HG03521 (cell line): ENCODE data around the gene KDELR1.

Experiments used
- ATAC-seq: cut with Tn5 transposase; IDR thresholded peaks from one replicate; pipeline ENCODE4 v1.9.1; 2021; ENCODE audit warnings: mild to moderate bottlenecking, moderate library complexity; ENCODE audit not compliant: unreplicated experiment

The KDELR1 gene

DNA sequence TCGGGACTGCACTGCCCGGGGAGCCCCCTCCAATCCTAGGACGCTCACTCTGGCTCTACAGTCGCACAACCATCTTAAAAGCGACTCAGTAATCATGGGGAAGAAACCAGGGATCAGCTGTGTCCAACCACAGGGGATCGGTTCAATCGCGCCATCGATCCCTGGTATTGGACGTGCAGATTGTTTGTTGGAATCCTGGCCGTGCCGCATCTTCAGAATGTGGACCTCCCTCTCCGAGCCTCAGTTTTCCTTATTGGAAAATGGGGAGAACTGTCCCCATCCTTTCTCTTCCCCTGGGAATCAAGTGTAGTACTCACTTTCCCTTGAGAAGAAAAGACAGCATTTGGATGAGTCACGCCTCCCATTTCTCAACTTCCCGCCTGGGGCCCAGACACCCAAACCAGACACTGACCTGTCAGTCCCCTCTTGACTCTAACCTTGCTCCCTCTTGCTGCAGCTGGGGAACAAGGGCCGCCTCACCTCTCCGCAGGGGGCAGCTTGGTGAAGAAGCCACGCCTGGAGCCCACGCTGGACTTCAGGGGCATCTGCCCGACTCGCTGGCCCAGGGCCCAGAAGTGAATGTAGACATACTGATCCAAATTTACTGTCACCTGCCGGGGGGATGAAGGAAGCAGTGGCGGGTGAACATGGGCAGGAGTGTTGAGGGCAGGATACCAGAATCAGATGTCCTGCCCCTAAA is 48.4 kb downstream of the KDELR1 start:
- no peak for ATAC-seq

DNA sequence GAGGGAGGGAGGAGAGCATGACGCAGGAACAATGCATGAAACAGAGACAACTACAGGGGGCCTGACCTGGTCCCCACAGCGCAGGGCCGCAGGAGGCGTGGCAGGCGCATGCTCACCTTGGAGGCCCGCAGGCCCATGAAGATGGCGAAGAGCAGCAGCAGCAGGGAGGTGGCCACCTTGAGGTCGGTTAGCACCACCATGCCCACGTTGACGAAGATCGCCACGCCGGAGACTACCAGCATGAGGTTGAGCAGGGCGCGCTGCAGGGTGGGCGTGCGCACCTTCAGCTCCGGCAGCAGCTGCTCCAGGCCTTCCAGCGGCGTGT is 49.0 kb downstream of the KDELR1 start:
- no peak for ATAC-seq

DNA sequence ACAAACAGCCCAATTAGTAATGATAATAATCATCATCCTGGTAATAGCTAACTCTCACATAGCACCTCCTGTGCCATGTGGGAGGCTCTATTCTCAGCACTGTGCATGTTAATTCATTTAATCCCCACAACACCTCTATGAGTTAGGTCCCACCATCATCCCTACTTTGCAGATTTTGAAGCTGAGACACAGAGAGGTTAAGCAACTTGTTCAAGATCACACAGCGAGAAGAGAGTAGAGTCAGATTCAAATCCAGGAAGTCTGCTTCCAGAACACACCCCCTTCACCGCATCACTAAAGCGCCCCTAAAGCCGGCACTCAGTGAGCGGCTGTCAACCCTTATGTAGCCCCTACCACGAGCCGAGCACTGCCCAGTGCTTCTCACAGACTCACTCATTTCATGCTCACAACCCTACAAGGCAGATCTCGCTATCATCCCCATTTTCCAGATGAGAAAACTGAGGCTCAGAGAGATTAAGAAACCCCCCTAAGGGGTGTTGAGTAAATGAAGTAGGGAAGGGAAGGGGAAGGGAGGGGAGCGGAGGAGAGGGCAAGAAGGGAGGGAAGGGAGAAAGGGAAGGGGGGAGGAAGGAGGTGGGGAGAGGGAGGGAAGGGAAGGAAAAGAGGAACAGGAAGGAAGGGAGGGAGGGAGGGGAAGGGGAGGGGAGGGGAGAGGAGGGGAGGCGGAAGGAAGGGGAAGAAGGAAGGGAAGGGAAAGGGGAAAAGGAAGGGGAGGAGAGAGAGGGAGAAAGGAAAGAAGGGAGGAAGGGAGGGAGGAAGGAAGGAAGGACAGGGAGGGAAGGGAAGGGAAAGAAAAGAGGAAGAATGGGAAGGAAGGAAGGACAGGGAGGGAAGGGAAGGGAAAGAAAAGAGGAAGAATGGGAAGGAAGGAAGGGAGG is 49.6 kb downstream of the KDELR1 start:
- no peak for ATAC-seq

DNA sequence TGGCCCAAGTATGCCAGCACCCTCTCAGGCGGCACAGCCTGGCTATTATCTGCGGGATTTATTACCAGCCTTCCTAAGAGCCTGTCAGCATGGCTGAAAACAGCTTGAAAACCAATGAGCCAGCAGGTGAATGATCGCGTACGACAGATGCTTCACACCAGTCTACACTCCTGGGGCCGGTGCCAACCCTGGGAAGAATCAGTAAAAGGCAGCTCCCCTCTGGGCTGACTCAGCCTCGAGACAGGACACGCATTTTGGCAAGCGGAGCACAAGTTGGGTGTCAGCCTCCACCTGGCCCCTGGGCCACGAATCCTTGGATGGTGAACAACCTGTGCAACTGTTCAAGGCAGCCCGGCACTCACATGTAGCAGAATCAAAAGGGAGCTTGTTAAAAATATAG is 50.4 kb downstream of the KDELR1 start:
- no peak for ATAC-seq

DNA sequence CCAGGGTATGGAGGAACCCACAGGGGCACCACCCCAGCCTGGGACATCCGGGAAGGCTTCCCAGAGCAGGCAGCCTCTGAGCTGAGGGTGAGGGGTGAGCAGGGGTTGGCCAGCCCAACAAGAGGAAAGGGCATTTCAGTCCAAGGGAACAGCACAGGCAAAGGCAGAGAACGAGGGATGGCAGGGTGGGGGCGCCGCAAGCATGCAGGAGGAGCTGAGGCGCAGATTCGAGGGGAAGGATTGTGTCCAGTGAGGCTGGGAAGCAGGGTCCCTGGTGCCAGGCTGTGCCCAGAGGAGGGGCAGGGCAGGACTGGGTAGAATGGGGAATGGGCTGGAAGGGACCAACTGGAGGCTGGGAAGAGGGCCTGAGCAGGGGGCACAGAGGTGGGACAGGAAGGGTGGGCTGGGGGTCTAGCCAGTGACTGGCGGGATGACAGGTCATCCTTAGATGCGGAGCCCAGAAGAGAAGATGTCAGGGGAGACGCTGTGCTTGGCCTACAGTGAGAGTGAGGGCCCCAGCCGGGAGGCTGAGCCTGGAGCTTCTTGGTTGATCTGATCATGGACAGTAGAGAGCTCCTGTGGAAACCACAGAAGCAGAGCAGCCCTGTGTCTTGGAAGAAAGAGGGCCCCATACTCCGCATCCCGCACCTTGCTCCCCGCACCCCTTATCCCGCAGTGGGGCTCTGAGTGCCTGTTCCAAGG is 52.4 kb downstream of the KDELR1 start:
- no peak for ATAC-seq

DNA sequence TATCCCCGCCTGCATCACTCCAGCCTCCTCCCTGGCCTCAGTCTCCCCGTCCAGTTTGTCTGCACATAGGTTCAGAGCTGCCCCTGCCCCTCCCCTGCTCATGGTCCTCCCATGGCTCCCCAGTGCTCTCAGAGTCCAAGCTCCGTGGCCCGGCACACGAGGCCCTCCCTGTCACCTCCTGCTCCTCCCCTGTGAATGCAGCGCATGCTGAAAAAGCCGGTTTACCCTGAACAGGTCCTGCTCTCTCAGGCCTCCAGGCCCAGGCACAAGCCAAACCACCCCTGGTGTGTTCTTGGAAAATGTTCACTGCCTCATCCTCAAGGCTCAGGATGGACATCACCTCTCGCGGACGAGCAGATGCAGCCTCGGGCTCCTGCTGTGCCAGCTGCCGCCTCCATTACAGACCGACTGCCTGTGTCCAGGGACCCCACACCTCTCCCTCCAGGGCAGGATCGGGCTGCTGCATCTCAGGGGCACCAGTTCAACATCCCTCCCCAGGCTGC is 53.0 kb downstream of the KDELR1 start:
- no peak for ATAC-seq

DNA sequence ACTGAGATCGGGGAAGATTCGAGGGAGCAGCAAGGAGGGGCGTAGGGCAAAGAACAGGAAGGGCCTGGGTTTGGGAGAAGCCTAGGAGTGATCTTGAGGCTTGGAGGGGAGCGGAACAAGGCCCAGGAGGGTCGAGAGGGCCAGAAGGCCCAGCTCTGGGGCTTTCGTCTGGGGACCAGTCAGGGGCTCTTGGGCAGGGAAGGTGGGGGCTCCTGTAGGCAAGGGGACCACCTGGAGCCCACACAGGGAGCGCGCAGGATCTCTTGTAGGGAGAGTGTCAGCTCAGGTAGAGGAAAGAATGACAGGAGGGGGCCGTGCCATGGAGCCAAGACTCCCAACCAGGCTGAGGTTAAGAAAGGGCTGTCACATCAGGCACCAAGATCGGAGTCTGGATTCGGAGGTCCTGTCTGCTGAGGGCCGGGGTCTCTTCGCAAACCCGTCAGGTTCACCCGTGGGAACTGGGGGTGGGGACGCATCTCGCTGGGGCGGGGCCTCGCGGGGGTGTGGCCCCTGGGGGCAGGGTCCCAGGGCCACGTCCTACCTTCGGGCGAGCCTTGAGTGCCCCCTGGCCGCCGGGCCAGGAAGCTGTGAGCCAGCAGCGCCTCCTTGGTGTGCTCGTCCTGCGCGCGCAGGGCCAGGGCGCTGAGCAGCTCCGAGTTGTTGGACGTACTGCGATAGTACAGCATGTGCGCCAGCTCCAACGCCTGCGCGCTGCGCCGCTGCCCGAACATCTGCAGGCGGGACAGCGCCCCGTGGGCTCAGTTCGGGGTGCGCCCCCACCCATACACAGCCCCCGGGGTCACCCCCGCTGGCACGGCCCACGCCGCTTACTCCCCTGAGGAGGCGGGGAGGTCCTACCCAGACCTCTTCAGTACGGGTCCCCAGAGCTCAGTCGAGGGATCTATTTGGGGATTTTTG is 57.6 kb downstream of the KDELR1 start:
- peak; percentile 52 for ATAC-seq

DNA sequence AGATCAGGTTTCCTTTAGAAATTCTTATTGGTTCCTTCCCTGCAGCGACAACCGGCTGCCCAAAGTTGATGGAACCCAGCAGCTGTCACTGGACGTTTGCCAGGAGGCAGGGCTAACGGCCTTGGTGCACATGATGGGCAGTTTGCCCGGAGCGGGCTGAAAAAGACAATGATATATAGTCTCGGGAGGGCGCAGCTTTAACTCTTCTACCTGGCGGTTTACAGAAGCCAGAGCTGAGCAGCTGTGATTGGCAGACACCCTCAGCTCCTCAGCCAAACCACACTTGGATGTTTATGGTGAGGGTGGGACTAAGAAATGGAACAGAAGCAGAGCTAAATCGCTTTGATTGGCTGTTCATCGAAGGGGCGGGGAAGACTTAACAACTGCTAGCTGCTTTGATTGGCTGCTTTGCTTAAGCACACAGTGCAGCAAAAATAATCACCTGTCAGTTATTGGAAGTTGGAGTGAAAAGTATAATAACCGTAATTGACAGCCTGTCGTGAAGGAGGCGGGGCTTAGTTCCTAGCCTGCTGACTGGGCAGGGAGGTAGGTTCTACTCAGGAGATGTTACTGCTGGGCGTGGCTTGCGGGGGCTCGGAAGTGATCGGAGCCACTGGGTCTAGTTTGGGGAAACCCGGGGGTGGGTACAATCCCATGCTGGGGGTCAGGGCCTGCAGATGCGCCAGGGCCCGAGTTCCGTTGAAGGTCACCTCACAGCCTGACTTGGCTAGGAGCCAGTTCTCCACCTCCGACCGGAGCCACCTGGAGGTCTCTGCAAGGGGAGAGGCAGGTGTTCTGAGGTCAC is 58.5 kb downstream of the KDELR1 start:
- peak; percentile 49 for ATAC-seq
